OCI-LY7 (cell line): Measurements from ENCODE around the gene EYS. TPM values are rescaled to one million over a fixed set of nuclear protein-coding genes. Genes with fewer than 3 reads are reported as not detected.
"Not testable (repeated sequence)": the region's sequence is repeated elsewhere in the genome, so short reads cannot be mapped to it uniquely, and the experiment has no call there.

ENCODE experiments used
- BruUV-seq: library from RNA; stranded (reverse); fragments of 400-500 nt; replicated peaks from 2 replicates; lab custom pipeline; 2021; lab: Mats Ljungman, UMichigan
- CTCF ChIA-PET: fragments of 300-600 bp; sonication (Branson Sonifier 250); formaldehyde crosslinking; loops from one replicate; lab custom pipeline; 2022; ENCODE audit warnings: antibody characterized with exemption; ENCODE audit not compliant: unreplicated experiment; lab: Charles Lee
- POLR2A ChIA-PET: fragments of 300-600 bp; sonication (Branson Sonifier 250); formaldehyde crosslinking; loops from one replicate; lab custom pipeline; 2022; ENCODE audit warnings: antibody characterized with exemption; lab: Charles Lee
- DNase-seq: peaks from one replicate; pipeline ENCODE4 v3.0.0-alpha.2; 2015; ENCODE audit warnings: low spot score
- H2AFZ ChIP-seq: fragments of 200-600 bp; sonication (generic), shearing (Covaris generic); 2 replicates; pipeline ENCODE4 v1.6.1; 2014; ENCODE audit warnings: mild to moderate bottlenecking, antibody characterized with exemption, low read length, moderate library complexity
- H3K27ac ChIP-seq: fragments of 200-600 bp; sonication (generic); 2 replicates; pipeline ENCODE4 v1.5.1; 2014; ENCODE audit warnings: mixed run types, low read depth, mild to moderate bottlenecking, moderate library complexity, low read length, inconsistent platforms; ENCODE audit not compliant: poor library complexity, severe bottlenecking
- H3K36me3 ChIP-seq: fragments of 200-600 bp; sonication (generic); 2 replicates; pipeline ENCODE4 v1.6.1; 2014; ENCODE audit warnings: mild to moderate bottlenecking, antibody characterized with exemption, low read length, moderate library complexity, mixed read lengths; ENCODE audit not compliant: insufficient read depth
- H3K4me1 ChIP-seq: fragments of 200-600 bp; sonication (generic); 2 replicates; pipeline ENCODE4 v1.5.1; 2014; ENCODE audit warnings: mild to moderate bottlenecking, low read length; ENCODE audit not compliant: insufficient read depth, poor library complexity, severe bottlenecking
- H3K4me2 ChIP-seq: fragments of 200-600 bp; sonication (generic); 2 replicates; pipeline ENCODE4 v1.6.1; 2014; ENCODE audit warnings: mild to moderate bottlenecking, low read length
- H3K4me3 ChIP-seq: fragments of 200-600 bp; sonication (generic); 2 replicates; pipeline ENCODE4 v1.5.1; 2014; ENCODE audit warnings: mild to moderate bottlenecking, low read depth, low read length; ENCODE audit not compliant: poor library complexity, severe bottlenecking
- H3K79me2 ChIP-seq: fragments of 200-600 bp; sonication (generic); 2 replicates; pipeline ENCODE4 v1.6.1; 2016; ENCODE audit warnings: low read depth, mild to moderate bottlenecking, low read length, moderate library complexity, mixed read lengths; ENCODE audit not compliant: insufficient read depth
- H3K9me2 ChIP-seq: fragments of 200-600 bp; sonication (generic); 2 replicates; pipeline ENCODE4 v1.6.1; 2016; ENCODE audit warnings: mild to moderate bottlenecking, low read length, mixed read lengths; ENCODE audit not compliant: insufficient read depth
- H3K9me3 ChIP-seq: fragments of 200-600 bp; sonication (generic); 2 replicates; pipeline ENCODE4 v1.6.1; 2014; ENCODE audit warnings: mild to moderate bottlenecking, mixed run types, low read length, mixed read lengths
- H4K20me1 ChIP-seq: fragments of 200-600 bp; sonication (generic); 2 replicates; pipeline ENCODE4 v1.6.1; 2014; ENCODE audit warnings: mild to moderate bottlenecking, antibody characterized with exemption, low read length, moderate library complexity, mixed read lengths; ENCODE audit not compliant: insufficient read depth
- CTCF ChIP-seq: fragments of 200-600 bp; sonication (generic); conservative IDR thresholded peaks from 2 replicates; pipeline ENCODE4 v1.5.1; 2014; ENCODE audit warnings: mild to moderate bottlenecking, antibody characterized with exemption, low read length, moderate library complexity, mixed read lengths
- EZH2phosphoT487 ChIP-seq: fragments of 200-600 bp; sonication (generic); IDR thresholded peaks from 2 replicates; pipeline ENCODE4 v1.6.1; 2018; ENCODE audit warnings: low read depth, borderline replicate concordance, mild to moderate bottlenecking, mixed run types, antibody characterized with exemption, low read length, moderate library complexity, mixed read lengths
- intact Hi-C: fragments of 100-400 bp; cut with micrococcal nuclease; formaldehyde crosslinking; loops from one replicate; pipeline ENCODE4 v1.10.0; 2022; ENCODE audit not compliant: unreplicated experiment
- total RNA-seq, 2 experiments: library from RNA; depleted of rRNA in 1 of 2; stranded (reverse); fragments of >200 nt in 1 of 2; shearing (Covaris generic) in 1 of 2; gene quantifications; 2 replicates each; pipeline ENCODE4 v1.2.3, GENCODE V29; 2014 to 2022

Gene EYS
- total RNA-seq, 2 experiments from 2014 or later = not detected

GRCh38 chr6:63856271-63856670 lies 1850.8 kb downstream of the EYS start:
- Histone ChIP-seq H3K9me2 (no peaks in the 10 kb centered on the region), H3K79me2 (no peaks in the 10 kb centered on the region), H2AFZ (no peak overlapping the region), H3K27ac (no peak overlapping the region), H3K4me2 (no peak overlapping the region), H3K4me3 (no peak overlapping the region), H4K20me1 (no peaks in the 10 kb centered on the region), H3K36me3 (no peaks in the 10 kb centered on the region), H3K9me3 (no peaks in the 10 kb centered on the region), H3K4me1 (no peaks in the 10 kb centered on the region)
- intact Hi-C loops = no loop called here
- CTCF ChIA-PET = interaction anchor here (1.0 kb wide), 1 partner anchor 10 kb away, joined by 3 read pairs; no protein-coding TSS in a partner anchor
- TF ChIP-seq EZH2phosphoT487 (no peak), CTCF (no peak)
- BruUV-seq = no TSS peak
- no peak for DNase-seq
- POLR2A ChIA-PET = interaction anchor here (0.6 to 1.2 kb wide), 3 partner anchors 10 to 73 kb away, joined by 3 to 8 read pairs (median 3); no protein-coding TSS in a partner anchor

DNA sequence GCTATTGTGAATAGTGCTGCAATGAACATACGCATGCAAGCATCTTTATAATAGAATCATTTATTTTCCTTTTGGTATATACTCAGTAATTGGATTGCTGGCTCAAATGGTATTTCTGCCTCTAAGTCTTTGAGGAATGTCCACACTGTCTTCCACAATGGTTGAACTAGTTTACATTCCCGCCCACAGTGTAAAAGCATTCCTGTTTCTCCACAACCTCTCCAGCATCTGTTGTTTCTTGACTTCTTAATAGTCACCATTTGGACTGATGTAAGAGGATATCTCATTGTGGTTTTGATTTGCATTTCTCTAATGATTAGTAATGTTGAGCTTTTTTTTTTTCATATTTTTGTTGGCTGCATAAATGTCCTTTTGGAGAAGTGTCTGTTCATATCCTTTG lies 1862.7 kb downstream of the EYS start:
- Histone ChIP-seq H3K9me2 (no peaks in the 10 kb centered on the region), H3K27ac (no peak overlapping the region), H3K36me3 (no peaks in the 10 kb centered on the region), H3K4me2 (no peak overlapping the region), H4K20me1 (no peaks in the 10 kb centered on the region), H3K4me1 (no peaks in the 10 kb centered on the region), H3K9me3 (no peaks in the 10 kb centered on the region), H3K4me3 (no peak overlapping the region), H3K79me2 (no peaks in the 10 kb centered on the region), H2AFZ (no peak overlapping the region)
- no peak for TF ChIP-seq CTCF
- no peak for TF ChIP-seq EZH2phosphoT487
- CTCF ChIA-PET = no interaction called here
- POLR2A ChIA-PET = no interaction called here
- no peak for DNase-seq
- no TSS peak for BruUV-seq
- intact Hi-C loops = no loop called here

DNA sequence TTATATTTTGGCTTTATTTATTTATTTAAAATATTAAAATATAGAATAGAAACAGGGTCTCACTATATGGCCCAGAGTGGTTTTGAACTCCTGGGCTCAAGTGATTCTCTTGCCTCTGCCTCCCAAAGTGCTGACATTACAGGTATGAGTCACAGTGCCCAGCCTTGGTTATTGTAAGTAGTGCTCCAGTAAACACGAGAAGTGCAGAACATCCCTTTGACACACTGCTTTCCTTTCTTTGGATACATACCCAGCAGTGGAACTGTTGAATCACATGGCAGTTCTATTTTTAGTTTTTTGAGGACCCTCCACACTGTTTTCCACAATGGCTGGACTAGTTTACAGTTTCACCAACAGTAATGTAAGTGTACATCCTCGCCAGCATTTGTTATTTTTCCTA lies 1867.5 kb downstream of the EYS start:
- intact Hi-C loops = no loop called here
- Histone ChIP-seq H3K36me3 (no peaks in the 10 kb centered on the region), H3K27ac (no peak overlapping the region), H3K4me1 (no peaks in the 10 kb centered on the region), H3K4me3 (no peak overlapping the region), H4K20me1 (no peaks in the 10 kb centered on the region), H3K4me2 (no peak overlapping the region), H2AFZ (no peak overlapping the region), H3K9me2 (no peaks in the 10 kb centered on the region), H3K9me3 (no peaks in the 10 kb centered on the region), H3K79me2 (no peaks in the 10 kb centered on the region)
- ChIA-PET CTCF (no interaction called here), POLR2A (interaction anchor here (0.6 kb wide), 1 partner anchor 144 kb away, joined by 3 read pairs; no protein-coding TSS in a partner anchor)
- TF ChIP-seq CTCF (no peak), EZH2phosphoT487 (no peak)
- BruUV-seq = no TSS peak
- no peak for DNase-seq

- H3K79me2 ChIP-seq, DNase-seq, H2AFZ ChIP-seq, H3K9me2 ChIP-seq, H3K27ac ChIP-seq, H3K4me2 ChIP-seq, intact Hi-C loops, H3K4me3 ChIP-seq, H3K9me3 ChIP-seq, POLR2A ChIA-PET, H3K36me3 ChIP-seq, CTCF ChIA-PET, H3K4me1 ChIP-seq, H4K20me1 ChIP-seq, BruUV-seq: not testable (repeated sequence)
Measured at GRCh38 chr6:63828678-63829077, 1878.3 kb downstream of the EYS start.
